ENCODE data around the gene C1QTNF12. TPM values are rescaled to one million over a fixed set of nuclear protein-coding genes. Genes with fewer than 3 reads are reported as not detected.

C1QTNF12 gene
- total RNA-seq, 2 experiments from 2014 or later, result 2.6 to 4.9 TPM

GRCh38 chr1:1247341-1247913 is 905 bp upstream of the C1QTNF12 start:
- Mint-ChIP-seq H3K4me3 (no peak overlapping the region), H3K36me3 (ENCODE audit: low read depth) (peaks cover 8% of the 10 kb centered on the region), H3K4me1 (ENCODE audit: low read depth) (peaks cover 16% of the 10 kb centered on the region), H3K27ac (no peak overlapping the region), H3K27me3 (no peaks in the 10 kb centered on the region), H3K9me3 (no peaks in the 10 kb centered on the region)
- no peak for DNase-seq
- CTCF ChIA-PET, result interaction anchor here (1.4 kb wide), 1 partner anchor 16 kb away, joined by 3 read pairs; no protein-coding TSS in a partner anchor
- no peak for TF ChIP-seq CTCF (IDR thresholded peaks at IDR 0.05)
- ATAC-seq, result no peak
- POLR2A ChIA-PET, result interaction anchor here (1.6 kb wide), 1 partner anchor 16 kb away, joined by 5 read pairs; the partner anchor contains the start of gene SDF4
- intact Hi-C loops (cut with micrococcal nuclease), result no loop called here

GRCh38 chr1:1245817-1246576 is 525 bp downstream of the C1QTNF12 start:
- ATAC-seq, result no peak
- Mint-ChIP-seq H3K4me1 (ENCODE audit: low read depth) (peaks cover 14% of the 10 kb centered on the region), H3K9me3 (no peaks in the 10 kb centered on the region), H3K27me3 (no peaks in the 10 kb centered on the region), H3K27ac (no peak overlapping the region), H3K4me3 (no peak overlapping the region), H3K36me3 (ENCODE audit: low read depth) (peaks cover 2% of the 10 kb centered on the region)
- ChIA-PET POLR2A (interaction anchor here (1.0 to 1.6 kb wide), 2 partner anchors 15 to 19 kb away, joined by 3 to 5 read pairs; partner anchors contain the start of gene SDF4), CTCF (no interaction called here)
- intact Hi-C loops (cut with micrococcal nuclease), result no loop called here
- TF ChIP-seq CTCF (IDR thresholded peaks at IDR 0.05), result no peak
- no peak for DNase-seq

- CTCF ChIA-PET, result no interaction called here
- ATAC-seq, result no peak
- no peak for TF ChIP-seq CTCF (IDR thresholded peaks at IDR 0.05)
Observed at GRCh38 chr1:1245178-1245816, 1.2 kb downstream of the C1QTNF12 start.

DNA sequence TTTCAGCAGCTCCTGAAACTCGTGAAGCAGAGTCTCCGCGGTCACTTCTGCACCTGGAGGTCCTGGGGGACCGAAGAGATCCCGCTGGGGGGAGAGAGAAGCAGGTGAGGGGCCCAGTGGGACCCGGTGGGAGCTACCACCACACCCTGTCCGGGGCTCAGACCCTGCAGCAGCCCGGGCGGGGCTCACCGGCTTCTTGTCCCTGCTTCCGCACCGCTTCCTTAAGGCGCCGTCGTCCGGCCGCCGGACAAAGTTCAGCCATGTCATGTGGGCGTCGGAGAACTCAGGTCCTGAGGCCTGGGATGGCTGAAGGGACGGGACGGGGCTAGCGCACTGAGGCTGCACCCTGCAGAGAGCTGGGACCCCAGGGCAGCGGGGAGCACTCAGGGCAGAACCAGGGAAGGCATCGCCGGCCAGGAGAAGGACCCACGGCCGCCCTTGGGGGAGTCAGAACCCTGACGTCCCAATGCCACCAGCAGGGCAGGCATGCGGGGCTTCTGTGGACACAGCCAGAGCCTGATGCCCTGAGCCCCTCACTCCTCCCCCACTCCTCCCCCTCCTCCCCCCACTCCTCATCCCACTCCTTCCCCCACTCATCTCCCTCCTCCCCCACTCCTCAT is 2.2 kb downstream of the C1QTNF12 start:
- TF ChIP-seq CTCF (IDR thresholded peaks at IDR 0.05), result no peak
- CTCF ChIA-PET, result no interaction called here
- POLR2A ChIA-PET, result no interaction called here
- Mint-ChIP-seq H3K4me1 (ENCODE audit: low read depth) (no peaks in the 10 kb centered on the region), H3K9me3 (no peaks in the 10 kb centered on the region), H3K4me3 (no peak overlapping the region), H3K36me3 (ENCODE audit: low read depth) (no peaks in the 10 kb centered on the region), H3K27me3 (no peaks in the 10 kb centered on the region), H3K27ac (no peak overlapping the region)
- ATAC-seq (no peak), DNase-seq (no peak)
- intact Hi-C loops (cut with micrococcal nuclease), result no loop called here

More at GRCh38 chr1:1245178-1245816, 1.2 kb downstream of the C1QTNF12 start:
- no peak overlapping the region for H3K4me3 Mint-ChIP-seq
- no peaks in the 10 kb centered on the region for H3K9me3 Mint-ChIP-seq
- POLR2A ChIA-PET, result no interaction called here
- H3K4me1 Mint-ChIP-seq (ENCODE audit: low read depth), result peaks cover 8% of the 10 kb centered on the region
- H3K36me3 Mint-ChIP-seq (ENCODE audit: low read depth), result peaks cover 1% of the 10 kb centered on the region
- intact Hi-C loops (cut with micrococcal nuclease), result no loop called here
- no peak for DNase-seq
- no peaks in the 10 kb centered on the region for H3K27me3 Mint-ChIP-seq
- H3K27ac Mint-ChIP-seq, result no peak overlapping the region

All from activated CD8-positive, alpha-beta T cell treated with anti-CD3 and anti-CD28 coated beads for 36 hours (primary cell).